ENCODE data around the gene EHD4.
A peak's percentile ranks its signal among the peaks of the same experiment; 100 is the strongest.

The EHD4 gene

GRCh38 chr15:41872166-41872747 lies 100.1 kb downstream of the EHD4 start:
- no peak overlapping the region for H3K4me3 ChIP-seq (ENCODE audit: low read depth, low read length)
- no peak for DNase-seq (ENCODE audit: low read depth)
- TF ChIP-seq, protein P1, sequence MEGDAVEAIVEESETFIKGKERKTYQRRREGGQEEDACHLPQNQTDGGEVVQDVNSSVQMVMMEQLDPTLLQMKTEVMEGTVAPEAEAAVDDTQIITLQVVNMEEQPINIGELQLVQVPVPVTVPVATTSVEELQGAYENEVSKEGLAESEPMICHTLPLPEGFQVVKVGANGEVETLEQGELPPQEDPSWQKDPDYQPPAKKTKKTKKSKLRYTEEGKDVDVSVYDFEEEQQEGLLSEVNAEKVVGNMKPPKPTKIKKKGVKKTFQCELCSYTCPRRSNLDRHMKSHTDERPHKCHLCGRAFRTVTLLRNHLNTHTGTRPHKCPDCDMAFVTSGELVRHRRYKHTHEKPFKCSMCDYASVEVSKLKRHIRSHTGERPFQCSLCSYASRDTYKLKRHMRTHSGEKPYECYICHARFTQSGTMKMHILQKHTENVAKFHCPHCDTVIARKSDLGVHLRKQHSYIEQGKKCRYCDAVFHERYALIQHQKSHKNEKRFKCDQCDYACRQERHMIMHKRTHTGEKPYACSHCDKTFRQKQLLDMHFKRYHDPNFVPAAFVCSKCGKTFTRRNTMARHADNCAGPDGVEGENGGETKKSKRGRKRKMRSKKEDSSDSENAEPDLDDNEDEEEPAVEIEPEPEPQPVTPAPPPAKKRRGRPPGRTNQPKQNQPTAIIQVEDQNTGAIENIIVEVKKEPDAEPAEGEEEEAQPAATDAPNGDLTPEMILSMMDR (conservative IDR thresholded peaks at IDR 0.05; ENCODE audit: low read depth, low read length) = no peak

- TF ChIP-seq, protein P1 (conservative IDR thresholded peaks at IDR 0.05; ENCODE audit: low read depth, low read length) = no peak
- H3K4me3 ChIP-seq (ENCODE audit: low read depth, low read length) = no peak overlapping the region
- DNase-seq (ENCODE audit: low read depth) = no peak
These were observed 101.0 kb downstream of the EHD4 start for GRCh38 chr15:41871175-41871905.

DNA sequence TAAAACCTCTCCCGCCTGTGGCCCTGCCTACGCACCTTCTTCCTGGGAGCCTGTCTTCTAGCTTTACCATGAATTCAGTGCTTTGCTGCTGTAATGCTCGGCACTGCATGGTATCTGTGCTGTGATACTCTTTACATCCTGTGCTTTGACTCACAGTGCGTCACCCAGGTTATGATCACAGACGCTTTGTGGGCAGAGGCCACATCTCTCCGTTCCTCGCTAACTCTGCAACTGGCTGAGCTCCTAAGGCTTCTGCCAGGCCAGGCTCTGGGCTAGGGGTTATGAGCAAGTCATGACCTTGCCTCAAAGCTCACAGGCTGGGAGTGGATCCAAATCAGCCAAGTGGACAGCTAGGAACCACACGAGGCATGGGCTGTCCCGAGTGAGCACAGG lies 101.7 kb downstream of the EHD4 start:
- no peak overlapping the region for H3K4me3 ChIP-seq (ENCODE audit: low read depth, low read length)
- peak; percentile 84 for DNase-seq (ENCODE audit: low read depth)
- TF ChIP-seq, protein P1 (conservative IDR thresholded peaks at IDR 0.05; ENCODE audit: low read depth, low read length) = no peak

DNA sequence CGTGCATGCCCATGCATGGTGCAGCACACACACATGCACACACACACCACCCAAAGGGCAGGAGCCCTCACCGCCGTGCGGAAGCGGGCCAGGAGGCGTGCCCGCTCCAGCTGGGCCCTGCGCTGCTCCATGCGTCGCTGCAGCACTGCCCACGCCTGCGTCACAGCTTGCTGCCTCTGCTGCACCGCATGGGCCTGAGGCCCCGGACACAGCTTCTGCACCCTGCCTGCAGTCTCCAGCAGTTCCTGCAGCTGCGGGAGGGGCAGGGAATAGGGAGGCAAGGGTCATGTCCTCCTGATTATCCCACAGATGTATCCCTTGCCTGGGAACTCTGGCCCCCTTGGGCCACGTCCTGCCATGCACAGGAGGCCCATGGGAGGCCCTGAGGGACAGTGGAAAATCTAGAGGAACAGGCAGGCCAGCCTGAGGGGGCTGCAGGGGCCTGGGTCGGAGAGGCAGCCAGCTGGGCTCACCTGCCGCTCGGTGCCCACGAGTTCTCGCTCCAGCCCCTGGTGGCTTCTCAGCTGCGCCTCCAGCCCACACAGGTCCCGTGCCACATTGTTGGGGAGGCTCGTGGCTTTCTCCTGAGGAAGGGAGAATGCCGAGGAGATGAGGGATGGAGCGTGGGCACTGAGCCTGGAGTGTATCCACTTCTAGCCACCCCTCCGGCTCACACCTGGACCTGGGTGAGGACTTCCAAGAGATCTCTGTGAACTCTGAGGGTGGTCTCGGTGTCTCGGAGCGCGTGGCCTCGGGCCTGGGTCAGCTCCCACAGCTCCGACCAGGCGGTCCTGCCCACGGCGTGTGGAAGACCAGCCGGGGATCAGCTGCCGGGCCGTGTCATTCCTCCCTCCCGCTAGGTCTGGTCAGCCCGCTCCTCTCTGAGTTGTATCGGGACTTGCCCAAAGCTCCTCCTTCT lies 102.3 kb downstream of the EHD4 start:
- TF ChIP-seq, protein P1 (conservative IDR thresholded peaks at IDR 0.05; ENCODE audit: low read depth, low read length) = no peak
- no peak for DNase-seq (ENCODE audit: low read depth)
- no peak overlapping the region for H3K4me3 ChIP-seq (ENCODE audit: low read depth, low read length)

DNA sequence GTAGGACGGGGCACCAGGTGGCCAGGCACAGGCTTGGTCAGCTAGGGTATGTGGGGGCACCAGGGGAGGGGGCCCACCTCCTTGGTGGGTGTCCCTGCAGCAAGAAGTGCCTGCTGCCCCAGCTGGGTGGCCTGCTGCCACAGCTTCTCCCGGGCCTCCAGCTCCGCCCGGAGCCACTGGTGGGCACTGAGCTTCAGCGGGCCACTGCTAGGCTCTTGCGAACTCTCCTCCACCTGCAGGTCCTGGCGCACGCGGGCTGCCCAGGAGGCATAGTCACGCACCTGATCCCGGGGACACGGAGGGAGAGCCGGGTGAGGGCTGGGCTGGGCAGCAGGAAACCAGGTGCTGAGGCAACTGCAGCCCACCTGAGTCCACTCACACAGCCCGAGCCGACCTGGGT lies 104.0 kb downstream of the EHD4 start:
- no peak for DNase-seq (ENCODE audit: low read depth)
- no peak overlapping the region for H3K4me3 ChIP-seq (ENCODE audit: low read depth, low read length)
- TF ChIP-seq, protein P1 (conservative IDR thresholded peaks at IDR 0.05; ENCODE audit: low read depth, low read length) = no peak

DNA sequence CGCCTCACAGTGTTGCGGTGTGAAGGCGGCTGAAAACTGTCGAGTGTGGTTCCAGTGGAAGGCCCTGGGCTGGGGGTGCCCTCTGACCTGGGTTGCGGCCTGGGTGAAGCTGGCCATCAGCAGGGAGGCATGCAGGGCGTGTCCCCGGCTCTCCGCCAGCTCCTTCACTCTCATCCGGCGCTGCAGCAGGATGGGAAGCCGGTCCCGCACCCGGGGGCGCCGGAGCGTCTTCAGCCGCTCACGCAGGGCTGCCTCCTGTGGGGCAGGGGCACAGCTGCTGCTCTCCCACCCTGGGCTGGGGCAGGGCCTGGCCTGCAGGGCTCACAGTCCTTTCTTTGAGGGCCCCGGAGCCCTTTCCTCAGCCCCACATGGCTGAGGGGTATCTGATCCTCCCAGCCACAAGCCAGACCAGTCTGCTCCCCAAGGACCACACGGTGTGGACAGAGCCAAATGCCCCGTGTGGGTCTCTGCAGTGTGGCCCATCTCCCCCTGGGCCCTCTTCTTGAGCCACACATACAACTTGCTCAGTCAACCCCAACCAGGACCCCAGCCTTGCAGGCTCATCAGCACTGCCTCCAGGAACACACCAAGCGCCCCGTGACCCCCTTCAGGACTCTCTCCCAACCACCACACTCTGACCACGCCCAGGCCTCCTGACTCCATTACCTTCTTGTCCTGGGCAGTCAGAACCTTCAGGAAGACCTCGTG lies 105.3 kb downstream of the EHD4 start:
- H3K4me3 ChIP-seq (ENCODE audit: low read depth, low read length) = no peak overlapping the region
- TF ChIP-seq, protein P1 (conservative IDR thresholded peaks at IDR 0.05; ENCODE audit: low read depth, low read length) = no peak
- no peak for DNase-seq (ENCODE audit: low read depth)
